GM18519 (cell line): Measurements from ENCODE around the gene ENOX1.
"Not testable (repeated sequence)": the region's sequence is repeated elsewhere in the genome, so short reads cannot be mapped to it uniquely, and the experiment has no call there.

ENCODE experiments used
- ATAC-seq: cut with Tn5 transposase; IDR thresholded peaks from one replicate; pipeline ENCODE4 v1.9.1; 2021; ENCODE audit warnings: mild to moderate bottlenecking, moderate library complexity; ENCODE audit not compliant: unreplicated experiment, low FRiP score

Gene ENOX1

GRCh38 chr13:43364210-43365038, 422.3 kb downstream of the ENOX1 start:
- no peak for ATAC-seq

GRCh38 chr13:43363156-43363953, 423.4 kb downstream of the ENOX1 start:
- no peak for ATAC-seq

- no peak for ATAC-seq
These were observed 424.2 kb downstream of the ENOX1 start for GRCh38 chr13:43362556-43362955.

- no peak for ATAC-seq
These were observed 425.7 kb downstream of the ENOX1 start for GRCh38 chr13:43360892-43361610.

- ATAC-seq: no peak
These were observed 426.6 kb downstream of the ENOX1 start for GRCh38 chr13:43360171-43360570.

GRCh38 chr13:43359536-43359935, 427.2 kb downstream of the ENOX1 start:
- no peak for ATAC-seq

GRCh38 chr13:43357564-43357963, 429.2 kb downstream of the ENOX1 start:
- no peak for ATAC-seq

GRCh38 chr13:43356567-43356966, 430.2 kb downstream of the ENOX1 start:
- no peak for ATAC-seq

GRCh38 chr13:43355774-43356173, 431.0 kb downstream of the ENOX1 start:
- ATAC-seq: no peak

GRCh38 chr13:43354153-43354945, 432.4 kb downstream of the ENOX1 start:
- no peak for ATAC-seq

GRCh38 chr13:43353631-43354030, 433.1 kb downstream of the ENOX1 start:
- no peak for ATAC-seq

- ATAC-seq: not testable (repeated sequence)
These were observed 435.2 kb downstream of the ENOX1 start for GRCh38 chr13:43351612-43352011.

GRCh38 chr13:43348397-43348796, 438.4 kb downstream of the ENOX1 start:
- no peak for ATAC-seq

- no peak for ATAC-seq
These were observed 438.9 kb downstream of the ENOX1 start for GRCh38 chr13:43347877-43348276.

- no peak for ATAC-seq
These were observed 440.3 kb downstream of the ENOX1 start for GRCh38 chr13:43346427-43346826.

GRCh38 chr13:43343645-43344044, 443.1 kb downstream of the ENOX1 start:
- no peak for ATAC-seq

GRCh38 chr13:43339805-43340550, 446.8 kb downstream of the ENOX1 start:
- no peak for ATAC-seq

- ATAC-seq: no peak
These were observed 447.5 kb downstream of the ENOX1 start for GRCh38 chr13:43339145-43339804.

GRCh38 chr13:43335764-43336163, 451.0 kb downstream of the ENOX1 start:
- ATAC-seq: no peak
